GM18519 (cell line): ENCODE results near the gene CDC14B.
"Not testable (repeated sequence)": the region's sequence is repeated elsewhere in the genome, so short reads cannot be mapped to it uniquely, and the experiment has no call there.

Experiments
- ATAC-seq: cut with Tn5 transposase; IDR thresholded peaks from one replicate; pipeline ENCODE4 v1.9.1; 2021; ENCODE audit warnings: mild to moderate bottlenecking, moderate library complexity; ENCODE audit not compliant: unreplicated experiment, low FRiP score

The CDC14B gene

DNA sequence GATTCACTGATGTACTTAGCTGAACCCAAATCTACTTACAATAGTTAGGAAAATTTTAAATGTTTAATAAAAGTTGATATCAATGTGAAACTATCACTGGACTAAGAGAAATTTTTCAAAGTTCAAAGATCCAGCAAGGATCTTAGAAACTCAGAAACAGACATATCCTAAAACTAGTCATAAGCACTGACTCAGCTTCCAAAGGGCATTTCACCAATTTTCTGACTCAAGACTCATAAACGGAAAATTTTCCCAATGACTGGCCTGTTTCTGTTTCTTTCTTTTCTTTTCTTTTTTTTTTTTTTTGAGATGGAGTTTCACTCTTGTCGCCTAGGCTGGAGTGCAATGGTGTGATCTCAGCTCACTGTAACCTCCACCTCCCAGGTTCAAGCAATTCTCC, 66.6 kb downstream of the CDC14B start:
- no peak for ATAC-seq

DNA sequence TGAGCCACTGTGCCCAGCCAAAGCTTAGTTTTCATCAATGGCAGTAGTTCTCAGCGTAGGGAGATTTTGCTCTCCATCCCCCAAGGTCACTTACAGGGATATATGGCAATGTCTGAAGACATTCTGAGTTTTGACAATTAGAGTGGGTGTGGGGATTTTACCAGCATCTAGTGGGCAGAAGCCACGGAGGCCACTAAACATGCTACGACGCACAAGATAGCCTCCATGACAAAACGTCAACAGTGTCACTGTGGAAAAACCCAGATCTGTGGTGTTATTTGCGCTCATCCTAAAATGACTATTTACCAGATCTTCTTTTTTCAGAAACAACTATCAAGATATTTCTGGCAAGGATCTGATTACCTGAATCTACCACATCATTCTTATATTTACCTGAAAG, 68.2 kb downstream of the CDC14B start:
- ATAC-seq = no peak

DNA sequence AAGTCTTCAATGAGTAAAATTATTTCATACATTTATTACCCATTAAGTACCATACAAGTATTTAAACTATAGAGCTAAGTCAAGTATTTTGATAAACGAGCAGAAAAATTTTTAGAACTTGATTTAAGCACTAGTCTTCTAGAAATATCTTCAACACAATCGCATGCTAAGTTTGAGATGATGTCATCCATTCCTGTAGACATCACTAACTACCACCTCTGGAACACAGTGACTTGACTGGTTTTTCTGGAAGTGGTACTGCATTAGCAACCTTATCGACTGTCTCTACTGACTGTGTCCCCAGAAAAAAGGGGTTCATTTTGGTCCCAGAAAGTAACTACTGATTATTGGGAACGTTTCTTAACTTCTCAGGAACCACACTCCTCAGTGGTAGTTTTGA, 69.0 kb downstream of the CDC14B start:
- ATAC-seq = no peak

DNA sequence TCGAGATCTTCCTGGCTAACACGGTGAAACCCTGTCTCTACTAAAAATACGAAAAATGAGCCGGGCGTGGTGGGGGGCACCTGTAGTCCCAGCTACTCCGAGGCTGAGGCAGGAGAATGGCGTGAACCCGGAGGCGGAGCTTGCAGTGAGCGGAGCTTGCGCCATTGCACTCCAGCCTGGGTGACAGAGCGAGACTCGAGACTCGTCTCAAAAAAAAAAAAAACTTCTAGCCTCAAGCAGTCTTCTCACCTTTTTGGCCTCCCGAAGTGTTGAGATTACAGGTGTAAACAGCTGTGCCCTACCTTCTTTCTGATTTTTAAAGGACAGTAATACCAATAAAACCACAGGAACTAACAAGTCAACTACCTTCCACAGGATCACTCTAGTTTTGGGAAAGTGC, 76.5 kb downstream of the CDC14B start:
- not testable (repeated sequence) for ATAC-seq

DNA sequence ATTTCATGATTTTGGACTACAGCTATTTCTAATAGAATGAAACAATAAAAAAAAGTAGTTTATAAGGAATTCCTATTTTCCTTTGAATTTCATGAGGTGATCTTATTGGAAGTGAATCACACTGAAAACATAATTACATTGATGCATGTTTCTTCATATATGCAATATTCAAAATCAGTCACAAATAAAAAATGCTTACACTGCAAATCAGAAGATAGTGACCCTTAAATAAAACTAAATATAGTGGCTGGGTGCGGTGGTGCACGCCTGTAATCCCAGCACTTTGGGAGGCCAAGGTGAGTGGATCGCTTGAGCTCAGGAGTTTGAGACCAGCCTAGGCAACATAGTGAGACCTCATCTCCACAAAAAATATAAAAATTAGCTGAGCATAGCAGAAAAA, 79.5 kb downstream of the CDC14B start:
- no peak for ATAC-seq

DNA sequence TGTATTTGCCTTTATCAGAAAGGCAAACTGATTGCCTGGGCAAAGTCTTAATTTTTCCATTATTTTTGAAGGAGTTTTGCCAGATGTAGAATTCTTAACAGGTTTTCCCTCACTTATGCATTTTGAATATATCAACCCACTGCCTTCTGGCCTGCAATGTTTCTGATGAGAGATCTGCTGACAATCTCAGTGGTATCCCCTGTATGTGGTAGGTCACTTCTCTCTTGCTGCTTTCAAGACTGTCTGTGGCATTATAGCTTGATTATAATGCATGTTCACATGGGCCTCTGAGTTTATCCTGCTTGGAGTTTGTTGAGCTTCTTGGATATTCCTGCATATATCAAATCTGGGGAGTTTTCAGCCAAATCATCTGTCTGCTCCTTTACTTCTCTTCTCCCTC, 87.5 kb downstream of the CDC14B start:
- ATAC-seq = no peak

DNA sequence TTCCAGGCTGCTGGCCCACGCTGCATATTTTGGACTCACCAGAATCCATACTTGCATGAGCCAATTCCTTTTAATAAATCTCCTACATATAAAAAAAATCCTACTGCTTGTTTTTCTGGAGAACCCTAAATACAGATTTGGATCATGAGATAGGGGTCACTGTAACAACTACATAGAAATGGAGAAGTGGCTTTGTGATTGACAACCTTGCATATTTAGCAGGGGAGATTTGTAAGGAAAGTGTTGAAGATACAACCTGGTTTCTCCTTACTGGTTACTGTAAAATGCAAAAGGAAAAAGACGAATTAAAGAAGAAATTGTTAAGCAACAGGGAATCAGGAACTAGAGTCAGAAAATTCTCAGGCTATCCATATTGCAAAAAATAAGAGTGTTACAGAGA, 94.9 kb downstream of the CDC14B start:
- no peak for ATAC-seq

DNA sequence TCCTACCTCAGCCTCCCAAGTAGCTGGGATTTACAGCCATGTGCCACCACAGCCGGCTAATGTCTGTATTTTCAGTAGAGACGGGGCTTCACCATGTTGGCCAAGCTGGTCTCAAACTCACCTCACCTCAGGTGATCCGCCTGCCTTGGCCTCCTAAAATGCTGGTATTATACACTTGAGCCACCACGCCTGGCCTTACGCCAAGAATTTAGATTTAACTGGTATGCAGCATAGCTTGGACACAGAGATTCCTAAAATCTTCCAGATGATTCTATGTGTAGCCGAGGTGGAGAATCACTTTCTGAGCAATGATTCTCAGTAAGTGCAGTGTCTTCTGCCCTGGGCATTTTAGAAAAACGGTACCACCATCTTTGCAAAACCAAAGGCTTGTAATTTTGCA, 95.6 kb downstream of the CDC14B start:
- no peak for ATAC-seq

DNA sequence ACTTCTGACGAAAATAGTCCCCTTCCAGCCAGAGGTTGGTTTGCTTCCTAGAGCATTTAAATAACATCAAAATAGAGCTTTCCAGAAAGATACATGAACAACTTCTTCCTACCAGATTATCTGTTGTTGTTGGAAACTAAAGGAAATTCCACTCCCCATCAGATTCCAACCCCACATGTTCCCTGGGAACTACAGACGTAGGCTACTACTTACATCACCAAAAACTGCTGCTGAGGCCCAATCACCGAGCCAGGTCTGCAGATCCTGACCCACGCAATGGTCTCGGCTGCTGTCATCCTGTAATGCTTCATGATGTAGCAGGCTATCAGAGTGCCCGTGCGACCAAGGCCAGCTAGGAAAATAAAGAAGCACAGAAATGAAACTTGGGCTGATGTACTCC, 96.3 kb downstream of the CDC14B start:
- ATAC-seq = no peak

DNA sequence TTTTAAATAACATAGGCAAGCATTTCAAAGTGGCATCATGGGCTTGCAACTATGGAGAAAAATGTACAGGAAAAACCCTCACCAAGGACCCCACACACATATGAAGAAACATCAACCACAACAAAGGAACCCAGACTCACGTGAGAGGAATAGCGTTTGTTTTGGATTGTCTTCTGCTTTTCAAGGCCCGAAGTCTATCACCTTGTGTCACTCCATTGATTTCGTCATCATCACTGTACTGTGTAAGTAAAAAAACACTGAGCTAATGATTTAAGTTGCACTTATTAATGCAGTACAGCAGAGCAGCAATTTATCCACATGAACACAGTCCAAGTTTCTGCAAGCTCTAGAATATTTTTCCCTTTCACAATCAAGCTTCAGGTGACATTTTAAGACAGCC, 97.3 kb downstream of the CDC14B start:
- ATAC-seq = no peak

DNA sequence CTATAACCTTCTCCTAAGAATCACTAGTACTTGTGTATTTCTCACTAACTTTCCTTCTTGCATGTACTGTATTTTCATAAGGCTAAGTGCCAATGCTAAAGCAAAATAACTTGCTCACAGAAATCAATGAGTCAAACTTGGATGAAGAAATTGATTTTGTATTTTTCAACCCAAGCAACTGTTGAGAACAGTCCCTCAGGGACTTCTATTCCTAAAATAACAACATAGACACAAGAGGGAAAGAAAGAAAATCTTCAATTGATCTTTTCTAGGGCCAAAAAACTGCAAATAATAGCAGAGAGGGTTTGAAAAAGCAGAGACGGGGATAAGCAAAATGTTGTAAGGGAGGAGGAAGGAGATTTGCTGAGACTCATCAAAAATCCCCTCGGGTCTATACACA, 99.9 kb downstream of the CDC14B start:
- ATAC-seq = no peak

DNA sequence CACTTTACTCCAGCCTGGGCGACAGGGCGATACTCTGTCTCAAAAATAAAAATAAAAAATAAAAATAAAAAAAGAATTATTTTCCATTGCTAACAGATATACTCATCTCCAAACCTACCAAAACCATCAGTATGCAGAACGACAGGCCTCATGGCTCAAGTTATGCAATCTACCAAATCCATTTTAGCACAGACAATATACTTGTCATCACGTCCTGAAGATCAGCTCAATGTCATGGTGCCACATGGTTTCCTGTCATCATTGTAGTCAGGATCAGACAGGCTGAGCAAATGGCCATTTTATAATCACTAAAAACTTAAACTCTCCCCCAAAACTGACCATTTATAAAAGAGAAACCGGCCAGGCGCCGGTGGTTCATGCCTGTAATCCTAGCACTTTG, 100.5 kb downstream of the CDC14B start:
- ATAC-seq = no peak

DNA sequence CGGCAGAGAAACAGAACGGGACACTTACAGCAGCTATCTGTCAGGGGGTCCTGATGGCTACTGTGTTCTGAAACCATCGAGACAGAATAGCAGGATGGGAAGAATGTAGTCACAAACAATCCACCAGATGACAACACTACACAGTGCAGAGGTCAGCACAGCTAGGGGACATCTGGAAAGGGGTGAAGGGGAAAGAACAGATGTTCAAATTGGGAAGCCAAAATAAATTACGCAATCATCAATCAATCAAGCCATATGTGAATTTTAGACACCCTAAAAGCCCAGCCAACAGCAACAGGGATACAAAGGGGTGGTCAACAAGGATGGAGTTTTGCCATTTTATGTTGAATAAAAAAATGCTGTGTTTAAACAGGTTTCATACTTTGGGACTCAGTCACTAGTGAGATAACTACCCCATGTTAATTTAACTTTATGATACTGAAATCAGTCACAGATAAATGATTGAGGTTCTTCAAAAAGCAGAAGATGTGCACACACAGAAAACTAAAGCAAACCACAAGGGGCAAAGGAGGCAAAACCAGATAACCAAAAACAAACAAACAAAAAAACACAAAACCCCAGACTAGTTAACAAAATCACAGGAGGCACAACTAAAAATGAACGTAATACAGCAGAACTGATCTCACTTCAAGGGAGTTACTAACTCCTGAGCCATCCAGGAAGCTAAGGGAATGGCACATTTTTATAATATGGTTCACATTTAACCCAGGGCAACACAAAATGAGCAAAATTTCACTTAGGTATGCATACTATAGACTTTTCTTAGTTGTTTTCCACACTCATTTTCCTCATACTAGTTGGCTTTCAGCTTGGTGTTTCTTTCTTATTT, 103.8 kb downstream of the CDC14B start:
- no peak for ATAC-seq

DNA sequence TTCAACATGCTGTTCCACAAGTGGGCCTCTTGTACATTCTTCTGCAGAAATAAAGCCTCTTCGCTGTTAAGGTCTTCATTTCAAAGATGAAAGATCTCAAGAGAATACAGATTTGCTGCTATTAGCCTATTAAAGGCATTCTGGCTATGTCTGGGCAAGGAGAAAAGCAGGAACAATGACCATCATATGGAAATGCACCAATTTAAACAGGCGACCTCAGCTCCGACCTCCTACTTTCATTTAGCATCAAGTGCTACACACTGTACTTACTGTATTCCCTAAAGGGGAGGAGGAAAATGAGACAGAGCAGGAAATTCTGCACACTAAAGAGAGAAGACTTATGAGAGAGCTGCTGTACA, 104.9 kb downstream of the CDC14B start:
- no peak for ATAC-seq

DNA sequence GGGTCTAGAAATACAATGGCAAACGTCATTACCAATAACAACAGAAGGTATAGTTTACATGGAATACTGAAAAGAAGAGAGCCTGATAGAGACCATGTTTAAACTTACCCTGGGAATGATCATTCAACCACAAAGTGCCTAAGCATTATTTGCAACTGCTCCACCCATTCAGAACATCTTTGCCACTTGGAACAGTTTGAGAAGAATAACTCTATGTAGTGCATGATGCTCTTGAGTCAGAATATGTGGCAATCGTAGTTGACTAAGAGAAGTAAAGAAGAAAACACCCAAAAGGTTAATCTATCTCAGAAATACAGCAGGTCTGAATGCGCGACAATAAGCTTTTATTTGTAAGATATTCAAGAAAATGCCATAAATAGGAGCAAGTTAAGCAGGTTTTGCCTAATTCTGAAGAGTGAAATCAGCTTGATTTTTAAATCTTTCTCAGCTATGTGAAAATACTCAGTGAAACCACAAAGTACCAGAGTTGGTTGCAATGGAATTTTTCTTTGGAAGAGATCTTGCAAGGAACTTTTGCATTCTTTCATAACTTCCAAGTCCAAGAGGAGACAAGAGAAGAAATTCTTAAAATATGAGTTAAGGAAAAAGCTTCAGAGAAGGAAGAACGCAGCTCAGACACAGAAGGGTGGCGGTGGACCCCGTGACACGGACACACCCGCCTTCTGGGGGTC, 105.4 kb downstream of the CDC14B start:
- no peak for ATAC-seq

DNA sequence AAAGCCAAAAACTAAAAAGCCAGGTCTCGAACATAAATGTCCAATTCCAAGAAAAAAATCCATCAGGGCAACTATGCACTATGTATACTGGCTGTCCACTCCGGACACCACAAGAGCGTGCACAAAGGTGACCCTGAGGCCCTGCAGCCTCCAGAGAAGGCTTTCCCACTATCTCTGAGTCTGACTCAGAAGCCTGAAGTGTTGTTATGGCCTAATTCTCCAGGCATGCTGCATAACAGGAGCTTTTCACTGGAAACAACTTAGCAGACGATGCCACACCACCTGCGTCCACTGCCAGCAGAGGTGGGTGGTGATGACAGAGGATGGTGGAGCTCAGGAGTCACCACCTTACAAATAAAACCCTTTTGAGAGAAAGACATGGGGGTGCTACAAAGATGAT, 106.0 kb downstream of the CDC14B start:
- ATAC-seq = no peak

DNA sequence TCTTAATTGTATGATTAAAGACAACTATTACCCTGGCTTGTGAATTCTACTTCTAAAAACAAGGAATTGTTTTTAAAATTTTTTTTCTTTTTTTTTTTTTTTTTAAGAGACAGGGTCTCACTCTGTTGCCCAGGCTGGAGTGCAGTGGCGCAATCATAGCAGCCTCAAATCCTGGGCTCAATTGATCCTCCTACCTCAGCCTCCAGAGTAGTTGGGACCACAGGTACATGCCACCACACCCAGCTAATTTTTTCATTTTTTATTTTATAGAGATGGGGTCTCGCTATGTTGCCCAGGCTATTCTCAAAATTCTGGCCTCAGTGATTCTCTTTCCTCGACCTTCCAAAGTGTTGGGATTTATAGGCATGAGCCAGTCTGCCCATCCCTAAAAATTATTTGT, 107.4 kb downstream of the CDC14B start:
- no peak for ATAC-seq

DNA sequence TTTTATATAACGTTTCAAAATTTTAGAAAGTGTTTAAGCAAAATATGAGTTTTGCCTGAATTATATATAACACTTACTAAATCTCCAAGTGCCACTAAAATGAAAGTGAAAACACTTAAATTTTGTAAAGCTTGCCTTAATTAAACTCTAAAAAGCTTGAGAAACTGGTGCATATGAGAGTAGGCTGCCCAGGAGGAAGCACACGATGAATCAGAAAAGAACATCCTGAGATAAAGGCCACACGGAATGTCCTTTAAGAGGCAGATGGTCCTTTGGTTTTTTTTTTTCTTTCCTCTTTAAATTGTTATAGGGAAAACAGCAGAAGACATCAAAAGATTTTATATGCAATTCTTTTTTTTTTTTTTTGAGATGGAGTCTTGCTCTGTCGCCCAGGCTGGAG, 109.4 kb downstream of the CDC14B start:
- no peak for ATAC-seq

DNA sequence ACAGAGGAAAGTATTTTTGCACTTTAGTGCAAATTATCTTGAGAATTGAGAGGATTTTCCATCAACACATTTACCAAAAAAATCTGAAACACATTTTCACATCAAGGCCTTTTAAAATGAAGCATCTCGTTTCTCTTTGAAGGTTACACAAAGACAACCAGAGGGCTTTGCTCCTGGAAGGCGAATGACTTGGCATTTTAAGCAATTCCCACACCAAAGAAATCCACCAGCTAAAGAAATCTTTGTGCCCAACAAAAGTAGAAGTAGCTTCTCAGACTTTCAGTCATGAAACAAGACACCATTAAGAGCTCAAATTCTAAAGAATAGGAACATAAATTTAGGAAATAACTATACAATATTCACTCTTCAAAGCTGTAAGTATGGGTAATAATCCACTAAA, 109.8 kb downstream of the CDC14B start:
- no peak for ATAC-seq

DNA sequence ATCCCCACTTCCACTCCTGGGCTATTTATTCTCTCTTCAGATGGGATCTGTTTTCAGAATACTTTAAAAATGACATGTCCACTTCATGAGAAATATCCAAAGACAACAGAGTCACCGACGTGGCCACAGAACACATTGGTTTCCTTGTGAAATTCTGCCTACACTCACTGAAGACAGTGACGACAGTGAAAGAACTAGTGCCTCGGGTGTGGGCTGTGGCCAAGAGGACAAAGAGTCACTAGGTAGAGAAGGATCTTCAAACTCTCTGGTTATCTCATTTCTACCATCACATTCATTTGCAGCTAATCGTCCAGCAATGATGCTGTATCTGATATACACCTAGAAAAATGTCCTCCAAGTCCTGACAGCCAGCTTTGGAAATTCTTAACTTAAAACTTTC, 110.6 kb downstream of the CDC14B start:
- no peak for ATAC-seq

DNA sequence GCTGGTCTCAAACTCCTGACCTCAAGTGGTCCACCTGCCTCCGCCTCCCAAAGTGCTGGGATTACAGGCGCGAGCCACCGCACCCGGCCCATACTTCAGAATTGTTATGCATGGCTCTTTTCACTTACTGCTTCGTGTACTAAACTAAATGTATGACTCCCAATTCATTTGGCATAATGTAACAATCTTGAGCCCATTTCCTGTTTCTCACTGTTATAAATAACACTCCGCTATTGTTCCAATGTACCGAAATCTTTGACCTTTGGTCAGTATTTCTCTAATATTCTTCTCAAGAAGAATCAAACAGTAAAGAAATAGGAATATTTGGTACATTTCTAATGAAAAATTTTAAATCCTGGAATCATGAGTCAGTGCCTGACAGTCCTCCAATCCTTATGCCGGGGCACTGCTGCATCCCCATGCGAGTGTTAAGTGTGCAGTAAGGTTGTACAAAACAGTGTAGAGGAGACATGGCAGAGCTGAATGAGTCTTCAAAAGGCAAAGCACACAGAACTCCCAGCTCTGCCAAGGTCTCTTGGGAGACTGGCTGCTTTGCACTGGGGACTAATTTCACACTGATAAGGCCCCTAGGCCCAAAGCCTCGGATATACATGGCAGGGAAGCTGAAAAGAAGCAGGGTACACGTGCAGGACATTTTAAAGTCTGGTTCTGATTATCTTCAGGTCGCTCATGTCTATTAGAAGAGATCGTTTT, 111.3 kb downstream of the CDC14B start:
- no peak for ATAC-seq
